Suprapubic skin (tissue), 3 donors: Measurements from ENCODE around the gene SMIM10L1.

Experiments used
- POLR2A ChIP-seq, 2 donors: fragments of 450-650 bp; IDR thresholded peaks; one replicate each; pipeline ENCODE4 v1.6.1; 2017; ENCODE audit warnings: antibody characterized with exemption in 2 of 2, mild to moderate bottlenecking in 2 of 2, moderate library complexity in 2 of 2
- TF ChIP-seq, protein P1 (sequence below), 2 donors: fragments of 200-600 bp in 1 of 2; fragments of 450-650 bp in 1 of 2; sonication (generic) in 1 of 2; IDR thresholded peaks; one replicate each; pipeline ENCODE4 v1.5.1; 2016 to 2019; ENCODE audit warnings: antibody characterized with exemption in 2 of 2, mild to moderate bottlenecking in 1 of 2, moderate library complexity in 1 of 2

DNA sequence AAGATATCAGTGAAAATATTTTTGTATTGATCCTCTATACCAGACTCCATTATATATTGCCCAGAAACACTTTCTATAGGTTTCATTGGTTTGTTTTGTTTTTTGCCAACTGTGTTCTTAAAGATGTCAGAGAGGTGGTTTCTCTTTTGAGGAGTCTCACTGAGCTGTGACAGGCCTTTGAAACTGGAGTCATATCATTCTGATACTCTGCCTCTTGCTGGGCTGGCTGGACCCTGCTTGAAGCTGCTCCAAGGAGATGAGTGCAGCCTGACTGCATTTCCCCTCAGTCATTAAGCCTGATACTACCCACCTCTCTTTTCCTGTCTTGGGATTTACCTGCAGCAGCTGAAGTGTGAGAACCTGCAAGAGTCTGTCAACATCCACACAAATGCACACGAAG lies 20.2 kb upstream of the SMIM10L1 start:
- TF ChIP-seq POLR2A (IDR thresholded peaks at IDR 0.05), result no peak
- TF ChIP-seq, protein P1, sequence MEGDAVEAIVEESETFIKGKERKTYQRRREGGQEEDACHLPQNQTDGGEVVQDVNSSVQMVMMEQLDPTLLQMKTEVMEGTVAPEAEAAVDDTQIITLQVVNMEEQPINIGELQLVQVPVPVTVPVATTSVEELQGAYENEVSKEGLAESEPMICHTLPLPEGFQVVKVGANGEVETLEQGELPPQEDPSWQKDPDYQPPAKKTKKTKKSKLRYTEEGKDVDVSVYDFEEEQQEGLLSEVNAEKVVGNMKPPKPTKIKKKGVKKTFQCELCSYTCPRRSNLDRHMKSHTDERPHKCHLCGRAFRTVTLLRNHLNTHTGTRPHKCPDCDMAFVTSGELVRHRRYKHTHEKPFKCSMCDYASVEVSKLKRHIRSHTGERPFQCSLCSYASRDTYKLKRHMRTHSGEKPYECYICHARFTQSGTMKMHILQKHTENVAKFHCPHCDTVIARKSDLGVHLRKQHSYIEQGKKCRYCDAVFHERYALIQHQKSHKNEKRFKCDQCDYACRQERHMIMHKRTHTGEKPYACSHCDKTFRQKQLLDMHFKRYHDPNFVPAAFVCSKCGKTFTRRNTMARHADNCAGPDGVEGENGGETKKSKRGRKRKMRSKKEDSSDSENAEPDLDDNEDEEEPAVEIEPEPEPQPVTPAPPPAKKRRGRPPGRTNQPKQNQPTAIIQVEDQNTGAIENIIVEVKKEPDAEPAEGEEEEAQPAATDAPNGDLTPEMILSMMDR (IDR thresholded peaks at IDR 0.05), result no peak
